CD14-positive monocyte (primary cell): ENCODE results near the gene ZIC2. TPM values are rescaled to one million over a fixed set of nuclear protein-coding genes. Genes with fewer than 3 reads are reported as not detected.

Source experiments
- DNase-seq, 3 donors: peaks; one replicate each; pipeline ENCODE4 v3.0.0-alpha.2; 2011 to 2022
- H2AFZ ChIP-seq: 2 replicates; pipeline ENCODE4 v1.6.0; 2012; ENCODE audit warnings: mild to moderate bottlenecking, low read depth, low read length, inconsistent platforms; ENCODE audit not compliant: insufficient read depth, poor library complexity, severe bottlenecking
- H3K27ac ChIP-seq, 2 donors: 1 replicate in 1 of 2; 2 replicates in 1 of 2; pipeline ENCODE4 v1.5.1; 2012 to 2013; ENCODE audit warnings: low read length in 2 of 2, control low read depth in 1 of 2, inconsistent platforms in 1 of 2, low read depth in 1 of 2, mild to moderate bottlenecking in 1 of 2
- H3K27me3 ChIP-seq, 2 donors: one replicate each; pipeline versions ENCODE4 v1.6.0 to v1.6.1; 2011 to 2013; ENCODE audit warnings: low read length in 2 of 2; ENCODE audit not compliant: control insufficient read depth in 2 of 2, insufficient read depth in 2 of 2
- H3K36me3 ChIP-seq, 2 donors: replicated peaks in 1 of 2; 1 replicate in 1 of 2; 2 replicates in 1 of 2; pipeline versions ENCODE4 v1.5.1 to v1.6.1; 2012 to 2013; ENCODE audit warnings: low read length in 2 of 2, control low read depth in 1 of 2, inconsistent platforms in 1 of 2, mild to moderate bottlenecking in 1 of 2; ENCODE audit not compliant: insufficient read depth in 2 of 2, control insufficient read depth in 1 of 2
- H3K4me1 ChIP-seq, 2 donors: 1 replicate in 1 of 2; 2 replicates in 1 of 2; pipeline versions ENCODE4 v1.5.1 to v1.6.1; 2012 to 2013; ENCODE audit warnings: low read length in 2 of 2, control low read depth in 1 of 2, inconsistent platforms in 1 of 2, mild to moderate bottlenecking in 1 of 2, moderate library complexity in 1 of 2; ENCODE audit not compliant: insufficient read depth in 2 of 2, control insufficient read depth in 1 of 2
- H3K4me2 ChIP-seq: replicated peaks from 2 replicates; pipeline ENCODE3; 2012; ENCODE audit warnings: low read length, moderate library complexity, mild to moderate bottlenecking; ENCODE audit not compliant: poor library complexity, severe bottlenecking; ENCODE audit errors: extremely low read depth
- H3K4me3 ChIP-seq, 3 experiments: fragments of 200-600 bp in 1 of 3; sonication (generic) in 1 of 3; replicated peaks in 1 of 3; 1 replicate in 2 of 3; 2 replicates in 1 of 3; pipeline ENCODE4 v1.5.1; 2011 to 2013; ENCODE audit warnings: low read length in 3 of 3, mild to moderate bottlenecking in 3 of 3, control low read depth in 2 of 3, low read depth in 2 of 3, inconsistent platforms in 1 of 3, moderate library complexity in 1 of 3
- H3K79me2 ChIP-seq: 2 replicates; pipeline ENCODE4 v1.6.0; 2012; ENCODE audit warnings: mild to moderate bottlenecking, control low read depth, inconsistent platforms, low read length, moderate library complexity; ENCODE audit not compliant: insufficient read depth
- H3K9ac ChIP-seq: 2 replicates; pipeline ENCODE4 v1.6.0; 2017; ENCODE audit warnings: low read length, mild to moderate bottlenecking; ENCODE audit not compliant: insufficient read depth, poor library complexity, severe bottlenecking
- H3K9me3 ChIP-seq, 2 donors: replicated peaks in 1 of 2; 1 replicate in 1 of 2; 2 replicates in 1 of 2; pipeline versions ENCODE4 v1.5.1 to v1.6.1; 2012 to 2013; ENCODE audit warnings: low read length in 2 of 2, control low read depth in 1 of 2; ENCODE audit not compliant: control insufficient read depth in 1 of 2, insufficient read depth in 1 of 2
- H4K20me1 ChIP-seq: 2 replicates; pipeline ENCODE4 v1.6.0; 2012; ENCODE audit warnings: mild to moderate bottlenecking, low read length, control low read depth, moderate library complexity; ENCODE audit not compliant: insufficient read depth
- H3K27ac Mint-ChIP-seq, 7 donors: one replicate each; pipeline ENCODE4 v1.8.0; 2020; ENCODE audit warnings: mild to moderate bottlenecking in 7 of 7, mixed read lengths in 7 of 7, moderate library complexity in 6 of 7, inconsistent platforms in 2 of 7
- H3K27me3 Mint-ChIP-seq, 3 donors: one replicate each; pipeline ENCODE4 v1.8.0; 2021 to 2022; ENCODE audit warnings: low read depth in 3 of 3, mild to moderate bottlenecking in 3 of 3, mixed read lengths in 3 of 3, moderate library complexity in 3 of 3, inconsistent platforms in 1 of 3
- H3K36me3 Mint-ChIP-seq, 2 donors: one replicate each; pipeline ENCODE4 v1.8.0; 2020; ENCODE audit warnings: mixed read lengths in 2 of 2, inconsistent platforms in 1 of 2, mild to moderate bottlenecking in 1 of 2
- H3K4me1 Mint-ChIP-seq: one replicate; pipeline ENCODE4 v1.8.0; 2020; ENCODE audit warnings: mild to moderate bottlenecking, mixed read lengths
- H3K4me3 Mint-ChIP-seq, 2 donors: one replicate each; pipeline ENCODE4 v1.8.0; 2020; ENCODE audit warnings: mild to moderate bottlenecking in 2 of 2, mixed read lengths in 2 of 2, moderate library complexity in 1 of 2
- H3K9me3 Mint-ChIP-seq, 7 donors: one replicate each; pipeline ENCODE4 v1.8.0; 2020 to 2022; ENCODE audit warnings: mixed read lengths in 7 of 7, mild to moderate bottlenecking in 6 of 7, moderate library complexity in 6 of 7, inconsistent platforms in 2 of 7
- CTCF ChIP-seq: fragments of 200-600 bp; IDR thresholded peaks from one replicate; pipeline ENCODE4 v1.8.0; 2022; ENCODE audit warnings: antibody characterized with exemption, mild to moderate bottlenecking
- WGBS: methylation state at CpG from one replicate; pipeline ENCODE4 v1.1.5; 2013; ENCODE audit warnings: missing lambda C conversion rate; ENCODE audit not compliant: insufficient coverage; 5-methylcytosine and 5-hydroxymethylcytosine counted together
- intact Hi-C, 2 donors: fragments of 100-400 bp; cut with micrococcal nuclease; formaldehyde crosslinking; loops; one replicate each; pipeline versions ENCODE4 v1.15.0 to v1.15.1; 2023
- polyA plus RNA-seq, 3 donors: library from polyadenylated mRNA; depleted of rRNA in 1 of 3; unstranded in 2 of 3; stranded (reverse) in 1 of 3; fragments of 300-500 nt in 2 of 3; fragments of >200 nt in 1 of 3; fragmentation: Illumina TruSeq in 2 of 3; gene quantifications; 1 replicate in 2 of 3; 2 replicates in 1 of 3; pipeline ENCODE4 v1.2.3, GENCODE V29; 2012 to 2021

The ZIC2 gene
- polyA plus RNA-seq, 3 donors = not detected

- Histone ChIP-seq H3K4me2 (peak overlapping the region; percentile 2), H3K4me3 (no peak overlapping the region)
- WGBS = 2% methylated on average over 55 of the region's 58 CpGs
Measured at GRCh38 chr13:99967869-99968520, 13.6 kb upstream of the ZIC2 start.

More at GRCh38 chr13:99967869-99968520, 13.6 kb upstream of the ZIC2 start:
- H3K9me3 ChIP-seq = peaks cover 2 to 31% of the 10 kb centered on the region in 2 donors
- Mint-ChIP-seq H3K27ac (no peak overlapping the region), H3K4me3 (peak overlapping the region in 1 of 2 donors; percentile 74), H3K36me3 (peaks cover 5 to 9% of the 10 kb centered on the region in 2 donors), H3K4me1 (peaks cover 16% of the 10 kb centered on the region), H3K27me3 (peaks cover 68 to 81% (median 73%) of the 10 kb centered on the region in 3 donors), H3K9me3 (peaks cover 0 to 32% (median 14%) of the 10 kb centered on the region in 7 donors)
- no peak overlapping the region for H3K27ac ChIP-seq
- no peaks in the 10 kb centered on the region for H3K79me2 ChIP-seq
- no peaks in the 10 kb centered on the region for H3K36me3 ChIP-seq
- no peaks in the 10 kb centered on the region for H4K20me1 ChIP-seq
- peaks cover 74 to 88% of the 10 kb centered on the region in 2 donors for H3K27me3 ChIP-seq
- no peak for DNase-seq
- H3K4me1 ChIP-seq = peaks cover 2 to 10% of the 10 kb centered on the region in 2 donors
- TF ChIP-seq CTCF = no peak
- H3K9ac ChIP-seq = no peak overlapping the region
- no peak overlapping the region for H2AFZ ChIP-seq
- intact Hi-C loops = no loop called here
